SK-N-MC (cell line): ENCODE measurements around the gene MX2.

Experiments
- EZH2 ChIP-seq: fragments of 200-600 bp; sonication (generic); IDR thresholded peaks from one replicate; pipeline ENCODE4 v1.6.1; 2017; ENCODE audit warnings: antibody characterized with exemption
- FOXP2 ChIP-seq: optimal IDR thresholded peaks from 2 replicates; pipeline ENCODE3; 2011; ENCODE audit warnings: mild to moderate bottlenecking, moderate library complexity; ENCODE audit not compliant: insufficient read depth; ENCODE audit errors: extremely low read length, control extremely low read depth
- POLR2AphosphoS5 ChIP-seq: IDR thresholded peaks from 2 replicates; pipeline ENCODE4 v1.6.1; 2012; ENCODE audit warnings: mild to moderate bottlenecking, low read depth, low read length, borderline replicate concordance

GRCh38 chr21:41379901-41380300, 18.1 kb downstream of the MX2 start:
- TF ChIP-seq EZH2 (no peak), POLR2AphosphoS5 (no peak), FOXP2 (no peak)
